ENCODE measurements around the gene SHROOM3. TPM values are rescaled to one million over a fixed set of nuclear protein-coding genes. Genes with fewer than 3 reads are reported as not detected.

SHROOM3 gene
- total and polyA plus RNA-seq, 2 of the 13 experiments (the other 11 are each of a cell fraction or from before 2014, with no cell fraction given) = 0.01 TPM; not detected in 1

- Histone ChIP-seq H3K27ac (ENCODE audit: extremely low read length, insufficient read depth, low read length) (no peak overlapping the region), H4K20me1 (ENCODE audit: insufficient read depth, low read length) (no peaks in the 10 kb centered on the region), H3K4me2 (ENCODE audit: low read depth, low read length) (no peak overlapping the region), H3K4me1 (ENCODE audit: insufficient read depth, low read length) (no peaks in the 10 kb centered on the region), H3K4me3 (replicated peaks in 1 of 3; ENCODE audit: insufficient read depth in 1 of 3, low read depth in 2 of 3, low read length in 3 of 3) (no peak overlapping the region), H3K36me3 (replicated peaks in 1 of 2; ENCODE audit: control insufficient read depth in 1 of 2, insufficient read depth in 2 of 2, low read length in 2 of 2) (no peaks in the 10 kb centered on the region), H2AFZ (ENCODE audit: low read length) (no peak overlapping the region), H3K9me3 (ENCODE audit: low read length) (no peaks in the 10 kb centered on the region), H3K79me2 (ENCODE audit: insufficient read depth, low read length) (no peaks in the 10 kb centered on the region), H3K27me3 (ENCODE audit: control insufficient read depth in 1 of 2, insufficient read depth in 2 of 2, low read length in 2 of 2) (peaks cover 1 to 4% of the 10 kb centered on the region in 2 experiments; a peak in 2 of 5 replicates), H3K9ac (ENCODE audit: insufficient read depth, low read depth, low read length) (no peak overlapping the region)
- BruUV-seq (replicated peaks) = no TSS peak
- POLR2A ChIA-PET = no interaction called here
- in situ Hi-C loops (cut with HindIII; ENCODE audit: extremely low pct_ligation_motif_present, low pct_unique_long_range_greater_than_20kb) = no loop called here
- DNase-seq (ENCODE audit: low spot score) = no peak
- intact Hi-C loops (cut with micrococcal nuclease; ENCODE audit: unreplicated experiment) = no loop called here
- WGBS (ENCODE audit: low lambda C conversion rate) = 56% methylated on average over 7 of the region's 9 CpGs
- CTCF ChIA-PET (ENCODE audit: low intra/inter-chr PET ratio, low total read pairs) = no interaction called here
- TF ChIP-seq ZNF160 (CRISPR knock-in tag; IDR thresholded peaks at IDR 0.05) = no peak
- TF ChIP-seq GRHL1 (CRISPR knock-in tag; conservative IDR thresholded peaks at IDR 0.05) = no peak
- no peak for TF ChIP-seq GMEB1 (CRISPR knock-in tag; IDR thresholded peaks at IDR 0.05; ENCODE audit: borderline replicate concordance)
- TF ChIP-seq PBX2 (CRISPR knock-in tag; IDR thresholded peaks at IDR 0.05) = no peak
- TF ChIP-seq KLF6 (CRISPR knock-in tag; IDR thresholded peaks at IDR 0.05) = no peak
- no peak for TF ChIP-seq RAD21 (CRISPR knock-in tag; IDR thresholded peaks at IDR 0.05)
- TF ChIP-seq NFE2 (CRISPR knock-in tag; IDR thresholded peaks at IDR 0.05) = no peak
- no peak for TF ChIP-seq ATM (IDR thresholded peaks at IDR 0.05; ENCODE audit: borderline replicate concordance)
- no peak for TF ChIP-seq ATF1 (CRISPR knock-in tag; IDR thresholded peaks at IDR 0.05)
- TF ChIP-seq IKZF1 (IDR thresholded peaks at IDR 0.05) = no peak
- no peak for FAIRE-seq
- no peak for ATAC-seq
These were observed 189.2 kb downstream of the SHROOM3 start for GRCh38 chr4:76624241-76624681.

All from HepG2 (cell line).